Measurements from ENCODE around the gene BCAS1.

BCAS1 gene

DNA sequence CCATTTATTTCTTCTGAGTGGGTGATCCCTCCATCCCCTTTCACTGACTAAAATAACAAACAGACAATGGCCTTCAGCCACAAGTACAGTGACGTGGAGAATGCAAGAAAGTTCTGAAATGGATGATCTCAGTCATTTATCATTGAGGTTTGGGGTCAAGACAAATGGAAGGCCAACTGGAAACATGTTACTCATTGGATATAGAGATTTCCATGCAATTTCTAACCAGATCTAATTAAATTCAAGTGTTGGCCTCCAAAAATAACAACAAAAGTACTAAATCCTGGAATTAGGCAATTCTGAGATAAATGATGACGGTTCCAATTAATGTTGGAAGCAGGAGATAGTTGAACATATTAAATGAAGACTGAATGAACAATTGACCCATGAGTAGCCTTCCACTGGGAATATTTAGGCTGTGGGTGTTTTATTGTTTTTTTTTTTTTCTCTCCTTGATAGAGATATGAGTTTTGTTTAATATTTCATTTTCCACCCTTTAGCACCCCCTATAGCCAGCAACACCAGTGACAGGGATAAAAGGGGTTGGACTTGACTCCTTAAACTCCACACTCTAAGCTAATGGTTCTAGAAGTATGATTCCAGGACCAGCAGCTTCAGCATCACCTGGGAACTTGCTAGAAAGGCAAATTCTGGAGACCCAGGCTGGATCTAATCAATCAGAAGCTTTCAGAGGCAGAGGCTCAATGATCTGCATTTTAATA, 112.8 kb downstream of the BCAS1 start:
- no peak for DNase-seq

DNA sequence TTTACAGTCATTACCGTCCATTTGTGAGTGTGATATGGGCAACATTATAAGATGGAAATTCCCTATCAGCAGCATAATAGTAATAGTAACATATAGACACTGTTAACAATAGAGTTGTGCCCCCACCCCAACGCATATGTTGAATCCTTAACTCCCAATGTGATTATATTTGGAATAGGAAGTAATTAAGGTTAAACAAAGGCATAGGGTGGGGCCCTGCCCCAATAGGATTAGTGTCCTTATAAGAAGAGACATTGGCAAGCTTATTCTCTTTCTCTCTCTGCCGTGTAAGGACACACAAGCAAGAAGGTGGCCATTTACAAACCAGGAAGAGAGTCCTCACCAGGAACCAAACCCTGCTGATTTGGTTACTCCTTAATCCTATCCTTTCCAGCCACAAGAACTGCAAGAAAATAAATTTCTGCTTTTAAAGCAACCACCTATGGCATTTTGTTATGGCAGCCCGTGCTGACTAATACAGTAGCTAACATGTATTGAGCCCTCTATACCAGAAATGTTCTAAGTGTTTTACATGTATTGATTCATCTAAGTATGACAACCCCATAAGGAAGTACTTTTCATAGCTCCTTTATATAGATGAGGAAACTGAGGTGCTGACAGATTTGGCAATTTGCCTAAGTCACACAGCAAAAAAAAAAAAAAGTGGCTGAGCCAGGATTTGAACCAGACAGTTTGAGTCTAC, 114.2 kb downstream of the BCAS1 start:
- no peak for DNase-seq

DNA sequence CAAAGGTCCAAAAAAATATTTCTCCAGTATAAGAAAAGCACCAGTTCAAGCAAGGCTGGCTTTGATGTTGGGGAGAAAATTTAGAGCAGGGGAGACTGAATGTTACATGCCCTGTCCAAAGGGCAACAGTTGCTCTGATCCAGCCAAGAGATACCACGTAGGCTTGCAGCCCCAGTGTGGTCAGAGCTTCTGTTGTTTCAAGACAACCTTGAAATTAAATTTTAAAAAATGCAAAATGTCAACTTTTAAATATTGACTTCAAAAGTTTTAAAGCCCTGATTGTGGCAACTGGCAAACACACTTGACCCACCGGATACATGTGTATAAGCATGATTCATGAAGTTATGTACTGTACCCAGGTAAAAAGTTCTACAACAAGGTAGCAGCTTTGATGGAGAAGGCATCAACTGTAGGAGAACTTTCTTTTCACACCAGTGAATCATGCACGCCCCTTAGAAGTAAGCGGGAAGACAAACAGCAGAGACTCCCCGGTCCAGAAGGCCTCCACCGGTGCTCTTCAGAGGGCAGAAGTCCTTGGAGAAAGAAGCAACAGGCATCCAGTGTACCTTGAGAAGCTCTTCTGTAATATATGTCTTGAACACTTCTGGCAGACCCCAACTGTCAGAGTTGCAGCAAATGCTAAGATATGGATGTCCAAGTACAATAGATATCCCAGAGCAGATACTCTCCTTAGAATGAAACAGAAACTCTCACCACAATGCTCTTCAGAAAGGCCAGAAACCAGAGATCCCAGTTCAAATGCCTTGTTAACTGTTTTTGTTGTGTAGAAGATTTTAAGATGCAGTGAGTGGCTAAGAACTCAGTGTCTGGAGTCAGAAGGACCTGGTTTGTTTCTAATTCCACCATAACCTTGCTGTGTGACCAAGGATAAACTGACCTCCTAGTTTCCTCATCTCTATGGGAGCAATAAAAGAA, 115.4 kb downstream of the BCAS1 start:
- no peak for DNase-seq

DNA sequence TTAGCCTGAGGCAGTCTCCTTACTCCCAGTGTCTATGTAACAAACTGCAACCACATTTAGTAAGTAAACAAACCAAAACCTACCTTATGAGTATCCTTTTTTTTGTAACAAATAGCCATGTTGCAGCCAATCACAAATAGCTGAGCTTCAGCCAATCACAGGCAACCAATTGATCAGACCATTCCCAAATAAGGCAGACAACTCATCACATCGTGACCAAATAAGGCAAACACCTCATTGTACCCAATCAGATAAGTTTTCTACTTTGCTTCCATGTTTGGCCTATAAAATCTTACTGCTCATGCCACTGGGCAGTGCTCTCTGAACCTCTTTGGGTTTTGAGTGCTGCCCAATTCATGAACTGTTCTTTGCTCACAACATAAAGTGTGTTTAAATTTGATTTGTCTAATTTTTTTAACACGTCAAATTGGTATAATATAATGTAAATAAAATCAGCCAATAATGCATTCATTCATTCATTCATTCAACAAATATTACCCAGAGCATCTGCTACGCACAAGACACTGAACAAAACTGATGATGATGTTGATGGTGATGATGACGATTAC, 117.8 kb downstream of the BCAS1 start:
- DNase-seq = no peak

DNA sequence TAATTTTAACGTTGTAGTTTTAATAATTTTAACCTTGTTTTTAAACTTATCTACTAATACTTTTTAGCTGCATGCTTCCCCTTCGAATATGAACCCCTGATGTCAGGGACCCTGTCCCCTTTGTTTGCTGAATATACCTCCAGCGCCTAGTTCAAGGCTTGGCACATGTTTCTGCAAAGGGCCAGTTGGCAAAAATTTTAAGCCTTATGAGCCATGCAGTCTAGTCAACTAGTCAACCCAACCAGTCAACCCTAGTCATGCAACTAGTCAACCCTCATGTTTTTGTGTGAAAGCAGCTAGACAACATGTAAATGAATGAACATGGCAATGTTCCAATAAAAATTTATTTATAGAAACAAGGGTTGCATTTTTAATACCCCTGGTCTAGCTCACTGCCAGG, 119.8 kb downstream of the BCAS1 start:
- DNase-seq = no peak

DNA sequence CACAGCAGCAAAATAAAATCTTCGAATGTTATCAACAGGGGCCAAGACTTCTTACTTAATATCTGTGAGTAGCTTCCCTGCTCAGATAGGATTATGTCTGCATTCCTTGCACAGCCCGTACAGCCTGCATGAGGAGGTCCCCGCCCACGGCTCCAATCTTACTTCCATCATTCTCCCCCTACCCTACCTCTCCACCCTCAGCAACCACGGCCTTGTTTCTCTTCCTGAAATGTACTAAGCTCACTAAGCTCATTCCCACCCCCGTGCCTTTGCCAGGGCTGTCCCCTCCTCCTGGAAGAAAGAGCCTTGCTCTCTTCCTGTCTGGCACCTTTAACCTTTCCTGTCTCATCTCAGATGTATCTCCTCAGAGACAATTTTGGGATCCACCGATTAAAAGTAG, 120.4 kb downstream of the BCAS1 start:
- no peak for DNase-seq

DNA sequence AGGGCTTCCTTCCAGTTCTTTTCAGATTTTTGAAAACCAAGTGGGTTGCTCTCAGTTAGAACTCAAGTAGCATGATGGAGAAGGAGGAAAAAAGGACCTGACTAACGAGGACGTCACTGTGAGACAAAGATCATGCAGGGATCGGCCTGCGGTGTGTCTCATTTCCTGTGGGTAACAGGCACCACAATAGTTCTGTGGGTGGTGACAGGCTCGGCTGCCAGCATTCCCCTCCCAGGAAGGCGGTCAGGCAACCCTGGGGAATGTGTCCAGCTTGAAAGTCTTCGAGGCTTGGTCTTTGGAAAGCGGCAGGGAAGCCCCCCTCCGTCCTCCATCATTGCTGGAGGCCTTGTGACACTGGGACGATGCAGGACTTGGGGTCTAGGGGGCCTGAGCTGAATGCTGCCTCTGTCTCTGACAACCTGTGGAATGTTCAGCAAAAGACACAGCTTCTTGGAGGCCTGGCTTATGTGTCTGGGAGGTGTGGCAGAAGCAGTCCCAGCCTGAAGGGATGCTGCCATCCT, 121.0 kb downstream of the BCAS1 start:
- DNase-seq = peak; percentile 76

DNA sequence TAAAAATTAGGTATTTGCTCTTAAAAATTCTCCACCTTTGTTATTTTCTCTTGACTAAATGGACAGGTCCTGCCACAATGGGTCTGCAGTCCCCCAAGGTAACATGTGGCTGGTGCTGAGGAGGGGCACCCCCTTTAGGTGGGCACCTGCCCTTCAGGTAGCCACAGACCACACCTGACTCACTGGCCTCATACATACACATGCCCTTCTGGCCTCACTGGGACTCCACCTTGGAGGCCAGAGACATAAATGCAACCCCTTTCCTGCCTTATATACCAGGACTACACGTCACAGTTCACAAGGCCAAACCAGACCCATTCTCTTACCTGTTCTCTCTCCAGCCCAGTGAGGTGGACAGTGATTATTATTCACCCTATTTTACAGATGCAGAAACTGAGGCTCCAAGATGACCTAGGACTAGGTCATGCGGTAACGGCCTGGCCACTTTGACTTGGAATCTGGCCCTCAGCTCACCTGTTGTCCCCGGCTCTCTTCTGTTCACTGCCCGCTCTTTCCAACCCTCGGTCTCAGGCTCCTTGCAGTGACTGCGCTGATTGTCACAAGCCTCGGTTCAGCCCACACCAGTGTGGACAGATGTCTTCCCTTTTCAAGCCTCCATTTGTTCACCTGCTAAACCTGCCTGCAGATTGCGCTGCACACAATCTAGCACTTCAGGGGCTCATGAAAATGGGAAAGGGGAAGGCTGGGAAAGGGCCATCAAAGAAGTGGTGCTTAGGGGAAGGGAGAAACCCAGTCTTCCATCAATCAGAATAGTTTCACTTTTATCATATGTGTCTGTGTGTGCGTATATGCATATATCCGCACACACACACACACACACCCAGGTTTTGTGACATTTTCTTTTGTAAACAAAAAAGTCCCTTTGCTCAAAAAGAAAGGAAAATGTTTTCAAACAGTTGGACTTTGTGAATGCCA, 121.7 kb downstream of the BCAS1 start:
- peak; percentile 48 for DNase-seq

DNA sequence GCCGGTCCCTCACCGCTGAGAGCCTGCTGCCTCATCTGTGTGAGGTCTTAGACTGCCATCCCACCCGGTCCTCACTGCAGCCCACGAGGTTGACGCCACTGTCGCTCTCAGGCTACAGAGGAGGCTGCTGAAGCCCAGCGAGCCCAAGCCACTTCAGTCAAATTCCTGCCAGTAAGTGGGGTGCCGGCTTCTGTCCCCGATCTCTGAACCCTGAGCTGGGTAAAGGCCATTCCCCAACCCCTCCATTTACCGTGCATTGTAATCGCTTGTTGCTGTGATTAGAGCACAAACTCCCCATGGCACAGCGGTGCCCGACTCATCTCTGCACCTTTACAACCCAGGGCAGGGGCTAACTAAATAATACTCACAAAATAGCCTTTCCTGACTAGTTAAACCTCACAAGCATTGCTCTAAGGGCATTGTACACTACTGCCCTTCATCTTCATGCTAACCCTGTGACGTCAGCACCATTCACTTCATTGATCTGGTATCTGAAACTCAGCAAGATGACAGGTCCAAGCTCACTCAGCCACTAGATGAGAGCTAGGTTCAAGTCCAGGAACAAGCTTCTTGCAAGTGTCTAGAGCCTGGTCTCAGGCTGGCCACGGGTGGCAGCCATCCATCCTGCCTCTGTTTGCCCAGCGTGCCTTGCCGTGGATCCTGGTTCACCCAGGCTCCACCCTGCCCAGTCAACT, 122.7 kb downstream of the BCAS1 start:
- no peak for DNase-seq

DNA sequence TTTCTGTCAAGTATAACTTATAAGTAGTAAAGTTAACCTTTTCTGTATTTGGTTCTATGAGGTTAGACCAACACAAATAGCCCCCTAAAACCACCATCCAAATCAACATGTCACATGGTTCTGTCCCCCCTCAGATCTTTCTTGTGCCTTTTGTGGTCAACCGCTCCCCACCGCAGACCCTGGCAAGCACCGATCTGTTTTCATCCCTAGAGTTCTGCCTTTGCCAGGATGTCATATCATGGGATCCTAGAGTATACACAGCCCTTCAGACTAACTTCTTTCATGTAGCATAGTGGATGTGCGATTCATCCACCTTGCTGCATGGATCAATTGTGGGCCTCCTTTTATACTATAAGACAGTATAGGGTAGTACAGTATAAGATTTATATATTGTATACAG, 124.3 kb downstream of the BCAS1 start:
- no peak for DNase-seq

DNA sequence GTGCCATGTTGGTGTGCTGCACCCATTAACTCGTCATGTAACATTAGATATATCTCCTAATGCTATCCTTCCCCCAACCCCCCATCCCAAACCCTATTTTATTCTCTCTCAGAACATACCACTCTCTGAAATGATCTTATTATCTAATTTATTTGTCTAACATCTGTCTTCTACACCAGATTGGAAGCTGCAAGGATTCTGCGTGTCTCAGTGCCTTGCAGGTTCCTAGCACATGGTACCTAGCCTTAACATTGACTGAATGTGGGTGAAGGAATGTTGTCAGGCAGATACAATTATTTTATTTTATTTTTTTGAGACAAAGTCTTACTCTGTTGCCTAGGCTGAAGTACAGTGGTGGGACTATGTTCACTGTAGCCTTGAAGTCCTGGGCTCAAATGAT, 124.9 kb downstream of the BCAS1 start:
- DNase-seq = no peak

DNA sequence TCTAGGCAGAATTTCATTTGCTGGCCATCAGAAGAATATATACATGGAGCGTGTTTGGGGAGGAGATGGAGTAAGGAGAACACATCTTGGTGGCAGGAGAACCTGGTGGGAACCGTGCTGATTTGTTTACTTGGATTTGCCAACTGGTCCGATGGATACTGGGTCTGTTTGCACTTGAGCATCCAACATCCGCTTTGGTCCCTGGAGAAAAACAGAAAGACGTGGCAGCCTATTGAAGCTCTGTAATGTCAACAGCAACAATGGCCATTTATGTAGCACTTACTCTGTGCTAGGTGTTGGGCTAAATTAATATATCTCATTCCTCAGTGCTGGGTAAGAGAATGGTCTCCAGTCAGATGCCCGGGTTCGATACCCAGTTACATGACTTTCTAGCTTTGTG, 125.6 kb downstream of the BCAS1 start:
- no peak for DNase-seq

DNA sequence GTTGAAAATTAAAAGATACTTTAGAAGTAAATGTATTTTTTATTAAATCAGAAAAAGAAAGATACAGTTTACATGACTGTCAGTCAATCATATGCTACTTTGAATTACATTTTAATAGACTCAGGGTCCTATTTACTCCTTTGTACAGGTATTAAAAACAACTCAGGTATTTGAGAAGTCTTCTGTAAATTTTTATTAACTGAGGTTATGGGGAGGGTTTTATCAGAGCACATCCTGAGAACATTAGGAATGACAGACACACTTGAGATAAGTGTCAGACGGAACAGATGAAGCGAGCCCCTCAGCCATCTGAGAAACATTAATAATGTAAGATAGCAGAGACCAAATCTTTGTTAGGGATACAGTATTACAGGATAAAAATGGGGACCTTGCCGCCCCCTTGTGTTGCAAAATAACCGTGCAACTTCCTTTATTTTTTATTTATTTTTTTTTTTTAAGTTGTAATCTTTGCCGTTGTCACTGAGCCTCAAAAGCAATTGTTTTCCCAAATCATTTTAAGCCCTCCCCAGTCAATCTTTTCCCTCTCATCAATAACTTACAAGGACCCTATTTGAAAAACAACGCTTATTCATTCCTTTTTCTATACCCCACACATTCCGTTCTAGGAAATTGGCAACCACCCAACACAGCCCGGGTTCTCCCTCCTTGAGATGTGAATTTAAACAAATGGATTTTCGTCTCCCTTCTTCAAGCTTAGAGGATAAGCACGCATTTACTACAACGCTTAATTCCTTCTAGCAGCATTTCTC, 126.7 kb downstream of the BCAS1 start:
- peak; percentile 36 for DNase-seq

DNA sequence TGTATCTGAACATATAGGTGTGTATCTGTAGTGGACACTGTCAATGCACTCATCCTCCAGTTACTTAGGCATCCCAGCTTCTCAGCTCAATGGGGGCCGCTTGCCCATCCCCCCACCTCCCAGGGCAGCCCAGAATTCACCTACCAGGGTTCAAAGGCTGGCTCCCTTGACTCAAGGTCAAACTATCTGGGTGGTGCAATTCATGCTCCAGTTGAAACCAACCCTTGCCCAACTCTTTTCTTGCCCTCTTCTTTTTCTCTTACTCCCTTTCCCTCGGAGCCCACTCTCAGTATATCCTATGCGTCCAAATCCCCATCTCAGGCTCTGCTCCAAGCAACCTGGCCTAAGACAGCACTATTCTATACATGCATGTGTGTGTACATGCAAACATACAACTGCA, 127.4 kb downstream of the BCAS1 start:
- DNase-seq = no peak

DNA sequence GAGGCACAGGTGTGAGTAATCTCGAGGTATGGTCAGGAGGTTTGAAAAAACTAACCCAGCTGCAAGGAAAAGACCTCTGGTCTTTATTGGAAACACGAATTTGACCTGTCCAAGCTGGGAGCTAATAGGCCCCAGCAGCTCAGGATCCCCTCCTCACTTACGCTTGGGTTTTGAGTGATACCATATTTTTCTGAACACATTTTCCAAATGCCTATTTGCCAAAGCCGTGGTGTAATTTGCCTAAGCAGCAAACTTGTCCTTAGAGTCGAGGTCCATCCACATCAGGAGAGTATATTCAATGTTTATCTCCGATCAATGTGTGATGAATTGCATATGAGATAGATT, 128.0 kb downstream of the BCAS1 start:
- DNase-seq = no peak

DNA sequence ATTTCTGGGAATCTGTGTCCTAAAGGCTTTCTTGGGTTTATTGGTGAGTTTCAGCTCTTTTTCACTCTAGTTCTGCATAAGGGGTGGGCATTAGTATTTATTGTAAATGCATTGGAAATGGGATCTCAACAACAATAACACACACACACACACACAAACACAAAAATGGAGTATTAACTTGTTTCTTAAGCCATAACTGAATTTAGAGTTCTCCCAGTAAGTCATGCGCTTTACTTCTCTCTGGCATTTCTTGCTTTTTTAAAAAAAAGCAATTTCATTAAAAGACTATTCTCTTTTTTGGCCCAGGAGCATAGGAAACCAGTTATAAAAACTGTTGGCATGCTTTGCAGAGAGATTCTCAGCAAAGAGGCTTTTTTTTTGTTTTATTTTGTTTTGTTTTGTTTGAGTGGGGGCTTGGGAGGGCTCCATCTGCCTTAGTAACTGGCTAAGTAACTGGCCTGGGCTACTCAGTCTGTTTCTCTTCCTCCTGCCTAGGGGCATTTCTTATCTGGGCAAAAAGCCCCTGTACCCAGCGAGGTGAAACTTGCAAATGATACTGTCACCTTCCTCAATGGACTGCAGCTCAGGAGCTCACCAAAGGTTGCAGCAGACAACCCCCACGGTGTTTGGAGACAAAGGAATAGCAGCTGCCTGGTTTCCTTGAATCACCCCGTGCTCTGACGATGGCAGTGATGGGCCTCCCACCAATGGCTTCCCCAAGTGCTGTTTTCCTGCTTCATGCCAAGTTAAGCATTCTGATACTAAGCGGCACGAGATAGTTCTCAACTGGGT, 128.5 kb downstream of the BCAS1 start:
- DNase-seq = no peak

DNA sequence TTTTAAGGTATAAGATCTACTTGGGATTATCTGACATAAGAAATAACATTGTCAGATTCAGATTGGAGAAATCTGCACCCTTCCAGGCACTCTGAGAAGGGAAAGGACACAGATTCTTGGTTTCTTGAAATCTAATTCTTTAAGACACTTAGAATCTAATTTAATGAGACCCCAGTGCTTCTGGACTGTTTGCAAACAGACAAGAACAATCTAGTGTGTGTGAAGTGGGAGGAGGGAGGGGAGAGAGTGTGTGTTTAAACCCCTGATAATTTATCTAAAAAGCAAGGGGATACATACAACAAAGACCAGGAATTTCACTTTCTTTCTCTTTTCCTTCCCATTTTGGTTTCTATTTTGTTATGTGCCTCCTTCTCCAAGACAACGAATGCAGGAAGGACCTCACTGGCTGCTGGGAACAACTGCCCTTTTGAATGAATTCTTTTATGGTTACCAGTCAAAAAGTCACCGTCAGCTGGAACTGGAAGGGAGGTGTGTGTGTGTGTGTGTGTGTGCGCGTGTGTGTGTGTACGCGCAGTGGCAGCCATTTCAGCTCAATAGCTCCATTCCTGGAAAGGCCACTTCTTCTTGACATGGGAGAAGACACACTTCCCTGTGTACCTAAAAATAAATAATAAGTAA, 129.4 kb downstream of the BCAS1 start:
- DNase-seq = no peak

DNA sequence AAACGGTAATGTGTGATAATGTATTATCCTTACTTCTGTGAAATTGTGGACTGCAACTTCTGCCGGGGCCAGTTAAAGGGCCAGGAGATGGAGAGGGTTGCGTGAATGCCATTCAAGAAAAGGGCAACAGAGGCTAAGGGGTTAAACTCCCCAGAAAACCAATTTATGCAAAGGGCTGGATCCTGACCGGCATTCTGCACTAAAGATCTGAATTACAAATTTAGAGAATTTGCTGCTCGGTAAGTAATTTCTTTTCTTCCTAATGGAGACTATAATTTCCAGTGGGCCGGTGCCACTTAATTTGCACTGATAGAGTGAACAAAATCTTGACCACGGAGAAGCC, 130.1 kb downstream of the BCAS1 start:
- no peak for DNase-seq

Measured in activated T-cell treated with anti-CD3 and anti-CD28 coated beads, Interleukin-2, amount 50 U/mL, for 1 hour (primary cell).